Loucy (cell line): ENCODE data around the gene MCF2L.
"Not testable (repeated sequence)": the region's sequence is repeated elsewhere in the genome, so short reads cannot be mapped to it uniquely, and the experiment has no call there.

Experiments used
- H2AFZ ChIP-seq: fragments of 200-600 bp; sonication (generic); 2 replicates; pipeline ENCODE4 v1.6.0; 2016; ENCODE audit warnings: antibody characterized with exemption, mild to moderate bottlenecking, low read length, moderate library complexity
- H3F3A ChIP-seq: fragments of 200-600 bp; 2 replicates; pipeline ENCODE4 v1.6.0; 2016; ENCODE audit warnings: antibody characterized with exemption, low read depth, mild to moderate bottlenecking
- H3K27me3 ChIP-seq: fragments of 200-600 bp; sonication (generic); 2 replicates; pipeline ENCODE4 v1.6.1; 2014; ENCODE audit warnings: low read length, mild to moderate bottlenecking; ENCODE audit not compliant: insufficient read depth, poor library complexity, severe bottlenecking
- H3K36me3 ChIP-seq: fragments of 200-600 bp; sonication (generic); 2 replicates; pipeline ENCODE4 v1.6.1; 2016; ENCODE audit warnings: low read length; ENCODE audit not compliant: insufficient read depth
- H3K4me1 ChIP-seq: fragments of 200-600 bp; sonication (generic); 2 replicates; pipeline ENCODE4 v1.5.1; 2014; ENCODE audit warnings: low read length, mild to moderate bottlenecking; ENCODE audit not compliant: insufficient read depth, poor library complexity, severe bottlenecking
- H3K4me2 ChIP-seq: fragments of 200-600 bp; sonication (generic); 2 replicates; pipeline ENCODE4 v1.6.0; 2014; ENCODE audit warnings: antibody characterized with exemption, low read length, low read depth, mild to moderate bottlenecking; ENCODE audit not compliant: poor library complexity, severe bottlenecking
- H3K4me3 ChIP-seq: fragments of 200-600 bp; sonication (generic); 2 replicates; pipeline ENCODE4 v1.5.1; 2014; ENCODE audit warnings: low read length, mild to moderate bottlenecking, mixed read lengths; ENCODE audit not compliant: poor library complexity, severe bottlenecking
- H3K79me2 ChIP-seq: fragments of 200-600 bp; sonication (generic); 2 replicates; pipeline ENCODE4 v1.6.1; 2014; ENCODE audit warnings: low read length; ENCODE audit not compliant: insufficient read depth
- H3K9ac ChIP-seq: fragments of 200-600 bp; sonication (generic); 2 replicates; pipeline ENCODE4 v1.6.0; 2014; ENCODE audit warnings: mild to moderate bottlenecking, low read depth, low read length, moderate library complexity; ENCODE audit not compliant: poor library complexity, severe bottlenecking
- H3K9me2 ChIP-seq: fragments of 200-600 bp; sonication (generic); replicated peaks from 2 replicates; pipeline ENCODE4 v1.6.1; 2016; ENCODE audit warnings: low read depth, low read length, mixed read lengths
- H3K9me3 ChIP-seq: fragments of 200-600 bp; sonication (generic); 2 replicates; pipeline ENCODE4 v1.6.1; 2014; ENCODE audit warnings: mild to moderate bottlenecking, antibody characterized with exemption, low read length, low read depth; ENCODE audit not compliant: insufficient read depth
- H4K20me1 ChIP-seq: fragments of 200-600 bp; sonication (generic); 2 replicates; pipeline ENCODE4 v1.6.0; 2014; ENCODE audit warnings: antibody characterized with exemption, low read length, mild to moderate bottlenecking; ENCODE audit not compliant: insufficient read depth, poor library complexity, severe bottlenecking
- EZH2phosphoT487 ChIP-seq: fragments of 200-600 bp; IDR thresholded peaks from 2 replicates; pipeline ENCODE4 v1.6.1; 2018; ENCODE audit warnings: antibody characterized with exemption, mild to moderate bottlenecking, moderate library complexity, borderline replicate concordance
- TF ChIP-seq, protein P1 (sequence below): fragments of 200-600 bp; sonication (generic); conservative IDR thresholded peaks from 2 replicates; pipeline ENCODE4 v1.5.1; 2014; ENCODE audit warnings: mild to moderate bottlenecking, antibody characterized with exemption, low read length

The MCF2L gene

DNA sequence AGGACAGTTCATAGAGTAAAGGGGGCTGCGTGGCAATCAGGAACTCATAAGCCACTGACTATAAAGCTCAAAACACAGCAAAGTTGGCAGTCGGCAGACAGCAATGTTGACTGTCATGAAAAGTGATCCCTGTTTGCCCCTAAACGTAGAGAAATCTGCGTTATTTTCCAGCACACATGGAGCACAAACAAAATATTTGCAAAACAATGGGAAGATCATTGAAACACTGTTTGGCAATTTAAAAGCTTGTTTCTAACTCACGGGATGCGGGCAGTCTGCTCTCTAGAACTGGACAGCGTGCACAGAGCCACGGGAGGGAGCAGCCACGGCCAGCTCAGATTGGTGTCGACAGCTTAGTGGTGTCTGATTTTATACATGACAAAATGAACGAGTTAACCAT is 130.1 kb downstream of the MCF2L start:
- Histone ChIP-seq H3K9me2 (no peaks in the 10 kb centered on the region), H3K27me3 (no peaks in the 10 kb centered on the region)

DNA sequence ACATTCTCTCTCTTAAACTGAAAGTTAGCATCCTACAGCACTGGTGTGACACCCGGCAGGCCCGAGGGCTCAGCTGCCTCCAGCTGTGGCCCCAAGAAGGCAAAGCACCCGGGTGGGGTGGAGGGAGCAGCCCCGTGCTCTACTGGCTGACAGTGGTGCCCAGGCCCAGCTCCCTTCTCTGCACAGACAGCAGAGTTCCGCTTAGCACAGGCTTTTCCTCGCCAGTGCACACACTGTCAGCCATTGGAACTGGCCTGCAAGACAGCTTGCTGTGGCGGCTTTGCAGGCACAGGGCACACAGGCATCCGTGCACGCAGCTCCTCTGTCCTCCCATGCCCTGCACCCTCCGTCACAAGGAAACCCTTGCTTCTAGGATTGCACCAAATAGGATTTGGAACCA is 133.3 kb downstream of the MCF2L start:
- not testable (repeated sequence) for H3K4me1 ChIP-seq

More for the DNA sequence above, 130.1 kb downstream of the MCF2L start:
- TF ChIP-seq EZH2phosphoT487 = no peak
- TF ChIP-seq, protein P1, sequence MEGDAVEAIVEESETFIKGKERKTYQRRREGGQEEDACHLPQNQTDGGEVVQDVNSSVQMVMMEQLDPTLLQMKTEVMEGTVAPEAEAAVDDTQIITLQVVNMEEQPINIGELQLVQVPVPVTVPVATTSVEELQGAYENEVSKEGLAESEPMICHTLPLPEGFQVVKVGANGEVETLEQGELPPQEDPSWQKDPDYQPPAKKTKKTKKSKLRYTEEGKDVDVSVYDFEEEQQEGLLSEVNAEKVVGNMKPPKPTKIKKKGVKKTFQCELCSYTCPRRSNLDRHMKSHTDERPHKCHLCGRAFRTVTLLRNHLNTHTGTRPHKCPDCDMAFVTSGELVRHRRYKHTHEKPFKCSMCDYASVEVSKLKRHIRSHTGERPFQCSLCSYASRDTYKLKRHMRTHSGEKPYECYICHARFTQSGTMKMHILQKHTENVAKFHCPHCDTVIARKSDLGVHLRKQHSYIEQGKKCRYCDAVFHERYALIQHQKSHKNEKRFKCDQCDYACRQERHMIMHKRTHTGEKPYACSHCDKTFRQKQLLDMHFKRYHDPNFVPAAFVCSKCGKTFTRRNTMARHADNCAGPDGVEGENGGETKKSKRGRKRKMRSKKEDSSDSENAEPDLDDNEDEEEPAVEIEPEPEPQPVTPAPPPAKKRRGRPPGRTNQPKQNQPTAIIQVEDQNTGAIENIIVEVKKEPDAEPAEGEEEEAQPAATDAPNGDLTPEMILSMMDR = no peak
- Histone ChIP-seq H3K79me2 (no peaks in the 10 kb centered on the region), H3K9ac (no peak overlapping the region), H4K20me1 (no peaks in the 10 kb centered on the region), H3F3A (no peaks in the 10 kb centered on the region), H3K9me3 (no peaks in the 10 kb centered on the region), H3K4me2 (no peak overlapping the region), H3K36me3 (no peaks in the 10 kb centered on the region), H3K4me1 (no peaks in the 10 kb centered on the region), H3K4me3 (no peak overlapping the region), H2AFZ (no peak overlapping the region)

DNA sequence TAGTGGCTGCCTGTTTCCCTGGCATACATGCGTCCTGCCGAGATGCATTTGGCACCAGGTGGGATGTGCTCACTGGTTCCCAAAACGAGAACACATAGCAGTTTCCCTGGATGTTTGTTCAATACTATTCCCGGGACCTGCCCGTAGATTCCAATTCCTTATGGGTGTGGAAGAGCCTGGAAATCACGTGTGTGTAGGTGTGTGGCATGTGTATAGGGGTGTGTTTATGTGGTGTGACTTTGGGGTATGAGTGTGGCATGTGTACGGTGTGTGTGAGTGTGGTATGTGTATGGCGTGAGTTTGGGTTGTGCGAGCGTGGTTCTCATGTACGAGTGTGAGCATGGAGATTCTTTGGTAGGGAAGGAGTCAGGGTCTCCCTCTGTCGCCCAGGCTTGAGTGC is 133.7 kb downstream of the MCF2L start:
- no peaks in the 10 kb centered on the region for H3K36me3 ChIP-seq
- no peaks in the 10 kb centered on the region for H3K4me1 ChIP-seq
- no peaks in the 10 kb centered on the region for H3K79me2 ChIP-seq
- no peaks in the 10 kb centered on the region for H3K9me3 ChIP-seq
- no peak overlapping the region for H3K4me2 ChIP-seq
- no peak overlapping the region for H3K4me3 ChIP-seq
- no peaks in the 10 kb centered on the region for H3K27me3 ChIP-seq
- H3F3A ChIP-seq = no peaks in the 10 kb centered on the region
- H3K9ac ChIP-seq = no peak overlapping the region
- no peaks in the 10 kb centered on the region for H4K20me1 ChIP-seq
- H3K9me2 ChIP-seq = no peaks in the 10 kb centered on the region
- H2AFZ ChIP-seq = no peak overlapping the region
- TF ChIP-seq, protein P1 = no peak
- TF ChIP-seq EZH2phosphoT487 = no peak

More for the DNA sequence above, 133.3 kb downstream of the MCF2L start:
- H3K9me3 ChIP-seq, H3K36me3 ChIP-seq, H3K9ac ChIP-seq, H3K4me3 ChIP-seq, H4K20me1 ChIP-seq, H3F3A ChIP-seq, H3K4me2 ChIP-seq, H3K79me2 ChIP-seq, H3K27me3 ChIP-seq, H3K9me2 ChIP-seq, H2AFZ ChIP-seq: not testable (repeated sequence)

DNA sequence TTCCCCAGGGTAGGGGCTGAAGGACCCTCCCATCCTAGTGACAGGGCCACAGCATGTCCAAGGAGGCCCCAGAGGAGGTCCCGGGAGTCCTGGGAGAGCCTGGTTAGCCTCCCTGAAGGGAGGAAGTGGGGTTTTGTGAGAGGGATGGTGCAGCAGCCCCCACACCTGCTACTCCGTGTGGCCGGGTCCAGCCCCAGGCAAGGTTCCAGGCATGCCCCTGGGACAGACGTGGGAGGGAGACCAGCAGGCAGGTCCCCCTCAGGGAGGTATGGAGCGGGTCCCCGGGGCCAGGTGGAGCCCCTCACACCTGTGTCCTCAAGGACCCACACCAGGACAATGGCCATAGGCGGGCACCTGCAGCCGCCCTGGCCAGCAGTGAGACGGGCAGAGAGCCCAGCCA is 134.6 kb downstream of the MCF2L start:
- Histone ChIP-seq H3K9me3 (no peaks in the 10 kb centered on the region), H3F3A (no peaks in the 10 kb centered on the region), H3K79me2 (no peaks in the 10 kb centered on the region), H2AFZ (no peak overlapping the region), H3K9me2 (no peaks in the 10 kb centered on the region), H4K20me1 (no peaks in the 10 kb centered on the region), H3K4me2 (no peak overlapping the region), H3K27me3 (no peaks in the 10 kb centered on the region), H3K4me3 (no peak overlapping the region), H3K9ac (no peak overlapping the region), H3K36me3 (no peaks in the 10 kb centered on the region), H3K4me1 (no peaks in the 10 kb centered on the region)
- TF ChIP-seq EZH2phosphoT487 = no peak
- TF ChIP-seq, protein P1 = no peak
